Transverse colon (tissue), 4 donors: ENCODE results near the gene POLE.

Source experiments
- EP300 ChIP-seq: sonication (generic); formaldehyde crosslinking; IDR thresholded peaks from one replicate; pipeline ENCODE4 v1.6.1; 2017; ENCODE audit warnings: antibody characterized with exemption, low read depth
- POLR2A ChIP-seq: fragments of 450-650 bp; IDR thresholded peaks from one replicate; pipeline ENCODE4 v1.6.1; 2016; ENCODE audit warnings: antibody characterized with exemption, mild to moderate bottlenecking, moderate library complexity
- POLR2AphosphoS5 ChIP-seq, 3 donors: sonication (generic); formaldehyde crosslinking; IDR thresholded peaks; one replicate each; pipeline ENCODE4 v1.6.1; 2016; ENCODE audit warnings: antibody characterized with exemption in 3 of 3
- TF ChIP-seq, protein P1 (sequence below), 5 experiments: fragments of 200-600 bp in 3 of 5; fragments of 450-650 bp in 2 of 5; sonication (generic) in 3 of 5; IDR thresholded peaks; 1 replicate in 2 of 5; 2 replicates in 3 of 5; pipeline ENCODE4 v1.5.1; 2016 to 2017; ENCODE audit warnings: antibody characterized with exemption in 5 of 5, inconsistent platforms in 3 of 5, mild to moderate bottlenecking in 2 of 5, moderate library complexity in 1 of 5

DNA sequence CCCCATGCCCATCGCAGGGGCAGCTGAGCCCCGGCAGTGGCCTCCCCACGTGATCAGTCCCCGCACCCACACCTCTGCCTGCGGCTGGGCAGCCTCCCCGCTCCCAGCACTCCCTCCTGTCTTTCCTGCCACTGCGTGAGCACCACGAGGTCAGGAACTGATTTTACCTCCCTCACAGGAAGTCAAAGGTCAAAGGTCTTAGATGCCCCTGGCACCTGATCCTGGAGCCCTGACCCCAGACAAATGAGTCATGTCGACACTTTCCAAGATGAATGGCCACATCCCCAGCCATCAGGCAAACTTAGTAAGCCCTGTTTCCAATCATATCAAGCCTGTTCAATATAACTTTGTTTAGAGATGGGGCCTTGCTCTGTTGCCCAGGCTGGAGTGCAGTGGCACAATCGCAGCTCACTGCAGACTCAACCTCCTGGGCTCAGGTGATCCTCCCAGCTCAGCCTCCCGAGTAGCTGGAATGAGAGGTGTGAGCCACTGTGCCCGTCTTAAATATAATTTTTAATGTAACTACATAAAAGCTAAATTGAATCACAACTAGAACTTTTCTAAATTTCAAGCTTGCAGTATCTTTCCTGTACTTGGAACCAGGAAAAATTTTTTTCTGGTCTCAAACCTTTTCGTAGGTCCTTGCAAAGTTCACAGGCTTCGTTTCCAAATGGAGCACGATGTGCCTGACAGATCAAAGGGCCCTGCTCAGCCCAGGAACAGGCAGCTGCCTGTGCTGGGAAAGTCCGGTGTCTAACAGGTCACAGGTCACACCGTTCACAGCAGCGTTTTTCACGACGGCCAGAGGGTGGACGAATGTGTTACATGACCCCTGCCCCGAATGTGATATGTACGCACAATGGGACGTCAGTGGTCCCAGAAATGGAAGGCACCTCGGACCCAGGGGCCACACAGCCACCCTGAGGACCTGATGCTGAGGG, 78.6 kb downstream of the POLE start:
- TF ChIP-seq POLR2A = no peak
- TF ChIP-seq, protein P1, sequence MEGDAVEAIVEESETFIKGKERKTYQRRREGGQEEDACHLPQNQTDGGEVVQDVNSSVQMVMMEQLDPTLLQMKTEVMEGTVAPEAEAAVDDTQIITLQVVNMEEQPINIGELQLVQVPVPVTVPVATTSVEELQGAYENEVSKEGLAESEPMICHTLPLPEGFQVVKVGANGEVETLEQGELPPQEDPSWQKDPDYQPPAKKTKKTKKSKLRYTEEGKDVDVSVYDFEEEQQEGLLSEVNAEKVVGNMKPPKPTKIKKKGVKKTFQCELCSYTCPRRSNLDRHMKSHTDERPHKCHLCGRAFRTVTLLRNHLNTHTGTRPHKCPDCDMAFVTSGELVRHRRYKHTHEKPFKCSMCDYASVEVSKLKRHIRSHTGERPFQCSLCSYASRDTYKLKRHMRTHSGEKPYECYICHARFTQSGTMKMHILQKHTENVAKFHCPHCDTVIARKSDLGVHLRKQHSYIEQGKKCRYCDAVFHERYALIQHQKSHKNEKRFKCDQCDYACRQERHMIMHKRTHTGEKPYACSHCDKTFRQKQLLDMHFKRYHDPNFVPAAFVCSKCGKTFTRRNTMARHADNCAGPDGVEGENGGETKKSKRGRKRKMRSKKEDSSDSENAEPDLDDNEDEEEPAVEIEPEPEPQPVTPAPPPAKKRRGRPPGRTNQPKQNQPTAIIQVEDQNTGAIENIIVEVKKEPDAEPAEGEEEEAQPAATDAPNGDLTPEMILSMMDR (IDR thresholded peaks at IDR 0.05) = no peak
- no peak for TF ChIP-seq POLR2AphosphoS5 (IDR thresholded peaks at IDR 0.05)
- no peak for TF ChIP-seq EP300
